ENCODE measurements around the gene PLXND1. TPM values are rescaled to one million over a fixed set of nuclear protein-coding genes. Genes with fewer than 3 reads are reported as not detected.

PLXND1 gene
- total RNA-seq, 1 experiment from 2014 or later, result 22.0 TPM

DNA sequence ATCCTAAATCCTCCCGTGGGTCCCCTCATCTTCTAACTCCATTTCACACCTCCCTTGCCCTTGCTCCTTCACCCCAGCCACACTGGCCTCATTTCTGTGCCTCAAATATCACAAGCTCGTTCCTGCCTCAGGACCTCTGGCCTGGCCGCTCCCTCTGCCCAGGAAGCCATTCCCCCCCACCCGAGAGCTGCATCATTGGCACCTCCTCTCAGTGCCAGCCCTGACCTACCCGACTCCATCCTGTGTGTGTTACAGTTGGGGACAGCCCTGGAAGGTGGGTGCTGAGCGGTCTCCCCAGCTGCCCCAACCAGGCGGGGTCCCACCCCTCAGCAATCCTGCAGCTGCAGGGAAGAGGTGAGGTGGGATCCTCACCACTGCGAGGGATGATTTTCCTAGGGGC, 14.5 kb downstream of the PLXND1 start:
- no peaks in the 10 kb centered on the region for H3K4me1 Mint-ChIP-seq (ENCODE audit: low read depth, unreplicated experiment)
- no peaks in the 10 kb centered on the region for H3K36me3 Mint-ChIP-seq (ENCODE audit: insufficient read depth, unreplicated experiment)
- intact Hi-C loops (cut with micrococcal nuclease; ENCODE audit: unreplicated experiment), result no loop called here
- CTCF ChIA-PET, result interaction anchor here (1.2 kb wide), 1 partner anchor 10 kb away, joined by 3 read pairs; no protein-coding TSS in a partner anchor
- no peak for DNase-seq
- TF ChIP-seq, protein P1, sequence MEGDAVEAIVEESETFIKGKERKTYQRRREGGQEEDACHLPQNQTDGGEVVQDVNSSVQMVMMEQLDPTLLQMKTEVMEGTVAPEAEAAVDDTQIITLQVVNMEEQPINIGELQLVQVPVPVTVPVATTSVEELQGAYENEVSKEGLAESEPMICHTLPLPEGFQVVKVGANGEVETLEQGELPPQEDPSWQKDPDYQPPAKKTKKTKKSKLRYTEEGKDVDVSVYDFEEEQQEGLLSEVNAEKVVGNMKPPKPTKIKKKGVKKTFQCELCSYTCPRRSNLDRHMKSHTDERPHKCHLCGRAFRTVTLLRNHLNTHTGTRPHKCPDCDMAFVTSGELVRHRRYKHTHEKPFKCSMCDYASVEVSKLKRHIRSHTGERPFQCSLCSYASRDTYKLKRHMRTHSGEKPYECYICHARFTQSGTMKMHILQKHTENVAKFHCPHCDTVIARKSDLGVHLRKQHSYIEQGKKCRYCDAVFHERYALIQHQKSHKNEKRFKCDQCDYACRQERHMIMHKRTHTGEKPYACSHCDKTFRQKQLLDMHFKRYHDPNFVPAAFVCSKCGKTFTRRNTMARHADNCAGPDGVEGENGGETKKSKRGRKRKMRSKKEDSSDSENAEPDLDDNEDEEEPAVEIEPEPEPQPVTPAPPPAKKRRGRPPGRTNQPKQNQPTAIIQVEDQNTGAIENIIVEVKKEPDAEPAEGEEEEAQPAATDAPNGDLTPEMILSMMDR (IDR thresholded peaks at IDR 0.05; ENCODE audit: unreplicated experiment), result no peak
- H3K27ac Mint-ChIP-seq (ENCODE audit: unreplicated experiment), result no peak overlapping the region
- H3K9me3 Mint-ChIP-seq (ENCODE audit: low read depth, unreplicated experiment), result no peaks in the 10 kb centered on the region
- no peak overlapping the region for H3K4me3 Mint-ChIP-seq (ENCODE audit: low read depth, unreplicated experiment)
- H3K27me3 Mint-ChIP-seq (ENCODE audit: unreplicated experiment), result no peaks in the 10 kb centered on the region
- no TSS peak for BruUV-seq (replicated peaks)

DNA sequence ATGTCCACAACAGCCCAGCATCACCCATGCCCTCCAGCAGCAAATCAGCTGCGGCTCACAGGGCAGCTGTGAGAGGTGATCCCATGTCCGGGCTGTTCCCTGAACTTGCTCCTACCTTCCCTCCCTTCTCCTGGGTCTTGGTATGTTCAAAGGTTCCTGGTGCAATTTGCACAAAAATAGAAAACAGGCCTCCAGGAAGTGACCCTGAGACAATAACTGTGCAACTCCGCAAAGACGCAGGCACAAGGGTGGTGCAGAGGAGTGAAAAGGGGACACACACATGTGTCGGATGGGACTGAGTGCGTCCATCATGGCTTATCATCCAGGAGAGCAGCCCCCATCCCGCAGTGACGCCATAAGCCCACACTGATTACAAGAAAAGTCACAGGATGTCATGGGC, 16.3 kb downstream of the PLXND1 start:
- no peaks in the 10 kb centered on the region for H3K9me3 Mint-ChIP-seq (ENCODE audit: low read depth, unreplicated experiment)
- H3K27me3 Mint-ChIP-seq (ENCODE audit: unreplicated experiment), result no peaks in the 10 kb centered on the region
- H3K27ac Mint-ChIP-seq (ENCODE audit: unreplicated experiment), result no peak overlapping the region

DNA sequence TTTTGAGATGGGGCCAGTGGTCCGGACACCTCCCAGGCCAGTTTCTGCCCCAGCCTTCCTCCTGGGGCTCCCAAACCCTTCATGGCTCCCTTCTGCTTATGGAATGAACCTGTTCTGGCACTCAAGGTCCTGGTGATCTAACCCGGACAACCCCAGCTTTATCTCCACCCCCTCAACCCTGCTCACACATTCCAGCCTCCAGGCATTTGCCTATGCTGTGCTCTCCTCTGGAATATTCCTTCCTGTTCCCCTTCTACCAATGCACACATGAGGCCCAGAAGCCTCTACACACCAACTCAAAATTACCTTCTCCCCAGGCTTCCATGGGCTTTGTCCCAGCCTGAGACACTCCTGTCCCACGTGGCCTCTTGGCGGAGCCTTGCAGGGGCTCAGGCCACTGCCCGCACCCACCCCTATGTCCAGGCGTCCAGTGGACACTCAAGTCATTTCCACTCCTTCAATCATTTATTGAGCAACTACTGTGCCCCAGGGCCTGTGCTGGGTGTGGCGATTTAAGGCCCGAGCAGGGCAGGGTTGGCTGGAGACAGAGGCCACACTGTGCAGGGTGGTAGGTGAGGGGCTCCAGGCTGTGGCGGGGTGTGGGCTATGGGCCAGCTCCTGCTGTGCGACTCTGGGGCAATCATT, 18.8 kb downstream of the PLXND1 start:
- no peaks in the 10 kb centered on the region for H3K36me3 Mint-ChIP-seq (ENCODE audit: insufficient read depth, unreplicated experiment)
- intact Hi-C loops (cut with micrococcal nuclease; ENCODE audit: unreplicated experiment), result no loop called here
- H3K27ac Mint-ChIP-seq (ENCODE audit: unreplicated experiment), result no peak overlapping the region
- H3K4me3 Mint-ChIP-seq (ENCODE audit: low read depth, unreplicated experiment), result no peak overlapping the region
- H3K27me3 Mint-ChIP-seq (ENCODE audit: unreplicated experiment), result no peaks in the 10 kb centered on the region
- BruUV-seq (replicated peaks), result no TSS peak
- TF ChIP-seq, protein P1 (IDR thresholded peaks at IDR 0.05; ENCODE audit: unreplicated experiment), result no peak
- DNase-seq, result no peak
- CTCF ChIA-PET, result no interaction called here
- no peaks in the 10 kb centered on the region for H3K9me3 Mint-ChIP-seq (ENCODE audit: low read depth, unreplicated experiment)
- H3K4me1 Mint-ChIP-seq (ENCODE audit: low read depth, unreplicated experiment), result no peaks in the 10 kb centered on the region

More for the DNA sequence above, 16.3 kb downstream of the PLXND1 start:
- CTCF ChIA-PET, result no interaction called here
- H3K36me3 Mint-ChIP-seq (ENCODE audit: insufficient read depth, unreplicated experiment), result no peaks in the 10 kb centered on the region
- TF ChIP-seq, protein P1 (IDR thresholded peaks at IDR 0.05; ENCODE audit: unreplicated experiment), result no peak
- H3K4me3 Mint-ChIP-seq (ENCODE audit: low read depth, unreplicated experiment), result no peak overlapping the region
- H3K4me1 Mint-ChIP-seq (ENCODE audit: low read depth, unreplicated experiment), result no peaks in the 10 kb centered on the region
- no peak for DNase-seq
- no TSS peak for BruUV-seq (replicated peaks)
- intact Hi-C loops (cut with micrococcal nuclease; ENCODE audit: unreplicated experiment), result no loop called here

DNA sequence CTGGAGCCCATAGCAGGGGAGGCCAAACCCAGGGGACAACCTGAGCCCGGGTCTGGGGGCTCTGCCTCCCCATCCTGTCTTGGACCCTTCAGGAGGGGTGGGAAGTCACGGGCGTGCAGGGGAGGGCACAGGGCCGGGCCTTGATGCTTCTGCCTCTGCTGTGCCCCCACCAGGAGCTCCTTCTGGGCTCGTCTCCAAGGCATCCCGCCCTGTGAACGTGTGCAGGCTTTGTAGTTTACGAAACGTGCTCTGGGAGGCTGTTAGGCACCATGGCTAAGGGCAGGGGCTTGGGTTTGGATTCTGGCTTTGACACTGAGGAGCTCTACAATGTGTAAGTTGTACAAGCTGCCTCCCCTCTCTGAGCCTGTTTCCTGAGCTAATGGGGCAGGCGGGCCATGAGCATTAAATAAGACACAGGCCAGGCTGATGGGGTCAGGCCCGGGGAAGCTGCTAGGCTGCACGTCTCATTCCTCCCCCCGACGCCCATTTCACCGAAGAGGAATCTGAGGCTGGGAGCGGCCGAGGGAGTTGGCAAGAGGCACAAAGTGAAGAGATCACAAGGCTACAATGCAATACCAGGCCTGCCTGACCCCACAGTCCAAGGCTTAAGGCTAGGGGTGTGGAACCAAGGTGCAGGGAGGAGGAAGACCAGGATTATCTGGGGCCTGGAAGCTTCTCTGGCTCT, 19.6 kb downstream of the PLXND1 start:
- no peak for DNase-seq
- intact Hi-C loops (cut with micrococcal nuclease; ENCODE audit: unreplicated experiment), result no loop called here
- TF ChIP-seq, protein P1 (IDR thresholded peaks at IDR 0.05; ENCODE audit: unreplicated experiment), result no peak
- Mint-ChIP-seq H3K9me3 (ENCODE audit: low read depth, unreplicated experiment) (no peaks in the 10 kb centered on the region), H3K4me1 (ENCODE audit: low read depth, unreplicated experiment) (no peaks in the 10 kb centered on the region), H3K27ac (ENCODE audit: unreplicated experiment) (no peak overlapping the region), H3K27me3 (ENCODE audit: unreplicated experiment) (no peaks in the 10 kb centered on the region), H3K4me3 (ENCODE audit: low read depth, unreplicated experiment) (no peak overlapping the region), H3K36me3 (ENCODE audit: insufficient read depth, unreplicated experiment) (no peaks in the 10 kb centered on the region)
- BruUV-seq (replicated peaks), result no TSS peak
- CTCF ChIA-PET, result interaction anchor here (1.1 kb wide), 1 partner anchor 18 kb away, joined by 3 read pairs; no protein-coding TSS in a partner anchor

All from Calu3 (cell line).